ENCODE measurements around the gene IFNA10. TPM values are rescaled to one million over a fixed set of nuclear protein-coding genes. Genes with fewer than 3 reads are reported as not detected.
"Not testable (repeated sequence)": the region's sequence is repeated elsewhere in the genome, so short reads cannot be mapped to it uniquely, and the experiment has no call there.

Gene IFNA10
- total and polyA plus RNA-seq, 4 donors = not detected

DNA sequence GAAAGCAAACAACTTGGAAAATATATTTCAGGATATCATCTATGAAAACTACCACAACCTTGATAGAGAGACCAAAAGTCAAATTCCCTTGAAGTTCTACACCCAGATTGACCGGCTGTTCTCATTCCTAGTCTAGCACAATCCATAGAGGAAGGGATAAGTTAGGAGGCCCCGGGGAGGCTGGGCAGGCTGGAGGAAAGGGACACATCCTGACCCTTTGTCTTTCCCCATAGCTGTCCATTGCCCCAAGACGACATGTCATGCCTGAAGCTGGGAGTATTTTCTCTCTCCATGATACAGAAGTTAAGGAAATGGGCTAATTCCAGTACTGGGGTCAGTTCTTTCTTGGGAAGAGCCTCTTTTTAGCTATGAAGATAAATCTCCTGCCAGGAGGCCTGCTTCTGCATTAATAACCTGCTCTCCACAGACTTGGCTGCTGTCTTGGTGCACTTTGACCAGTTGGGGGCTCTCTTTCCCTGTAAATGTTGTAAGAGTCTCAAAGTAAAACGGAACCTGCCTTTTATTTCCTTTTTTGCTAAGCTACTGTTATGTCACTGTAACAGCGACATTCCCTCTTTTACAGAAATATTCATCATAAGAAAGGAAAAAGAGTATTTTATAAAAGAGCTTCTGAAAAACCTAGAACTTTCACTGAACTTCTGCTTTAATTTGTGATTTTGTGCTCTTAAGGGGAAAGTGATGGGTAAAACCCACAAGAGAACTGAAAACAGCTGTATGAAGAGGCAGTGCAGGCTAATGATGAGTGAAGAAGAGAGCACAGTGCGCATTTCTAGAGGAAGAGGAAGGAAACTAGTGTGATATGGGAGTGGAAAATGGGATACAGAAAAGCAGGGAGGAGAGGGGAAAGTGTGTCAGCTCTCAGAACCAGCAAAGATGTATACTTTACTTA is 11.8 kb downstream of the IFNA10 start:
- H3K9me3 ChIP-seq (ENCODE audit: control insufficient read depth, insufficient read depth, low read length); H3K36me3 ChIP-seq (ENCODE audit: control insufficient read depth, insufficient read depth, low read length); H3K4me1 ChIP-seq (ENCODE audit: control insufficient read depth, insufficient read depth, low read length); H3K4me3 ChIP-seq (ENCODE audit: low read depth, low read length); H3K27me3 ChIP-seq (ENCODE audit: control insufficient read depth, insufficient read depth, low read length); H3K27ac ChIP-seq (ENCODE audit: low read depth, low read length): not testable (repeated sequence)
- 17% methylated on average over 1 of the region's 6 CpGs for WGBS (ENCODE audit: insufficient coverage)
- DNase-seq (ENCODE audit: low read depth in 4 of 6, low spot score in 6 of 6) = peak in 2 of 6 donors; percentile 1 to 56

DNA sequence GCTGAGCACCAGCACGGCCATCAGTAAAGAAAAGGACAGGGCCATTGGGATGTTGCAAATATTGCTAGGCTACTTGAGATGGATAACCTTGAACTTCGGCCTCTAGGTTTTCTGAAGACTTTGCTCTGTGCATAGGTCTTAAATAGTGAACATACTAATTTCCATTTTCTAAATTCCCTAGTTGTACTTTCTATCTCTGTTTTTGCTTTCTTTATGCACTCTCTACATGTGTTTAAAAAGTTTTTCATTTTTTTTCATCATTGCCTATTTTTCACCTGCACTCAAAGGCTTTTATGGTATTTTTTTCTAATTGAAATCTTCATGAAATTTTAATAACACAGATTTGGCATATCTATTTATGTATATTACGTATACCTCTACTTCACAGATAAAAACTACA is 19.5 kb downstream of the IFNA10 start, which contains the start of gene IFNA4:
TSS of gene IFNA4 (minus strand) at position 101 of the 400 bp plus-strand sequence. CDS start at position 45, 56 bp downstream.
- not testable (repeated sequence) for H3K4me1 ChIP-seq (ENCODE audit: control insufficient read depth, insufficient read depth, low read length); H3K36me3 ChIP-seq (ENCODE audit: control insufficient read depth, insufficient read depth, low read length); H3K4me3 ChIP-seq (ENCODE audit: low read depth, low read length); H3K27me3 ChIP-seq (ENCODE audit: control insufficient read depth, insufficient read depth, low read length); H3K9me3 ChIP-seq (ENCODE audit: control insufficient read depth, insufficient read depth, low read length); H3K27ac ChIP-seq (ENCODE audit: low read depth, low read length); DNase-seq (ENCODE audit: low read depth in 4 of 6, low spot score in 6 of 6)
- WGBS (ENCODE audit: insufficient coverage) = no CpG with 5 or more reads among the region's 3 CpGs

DNA sequence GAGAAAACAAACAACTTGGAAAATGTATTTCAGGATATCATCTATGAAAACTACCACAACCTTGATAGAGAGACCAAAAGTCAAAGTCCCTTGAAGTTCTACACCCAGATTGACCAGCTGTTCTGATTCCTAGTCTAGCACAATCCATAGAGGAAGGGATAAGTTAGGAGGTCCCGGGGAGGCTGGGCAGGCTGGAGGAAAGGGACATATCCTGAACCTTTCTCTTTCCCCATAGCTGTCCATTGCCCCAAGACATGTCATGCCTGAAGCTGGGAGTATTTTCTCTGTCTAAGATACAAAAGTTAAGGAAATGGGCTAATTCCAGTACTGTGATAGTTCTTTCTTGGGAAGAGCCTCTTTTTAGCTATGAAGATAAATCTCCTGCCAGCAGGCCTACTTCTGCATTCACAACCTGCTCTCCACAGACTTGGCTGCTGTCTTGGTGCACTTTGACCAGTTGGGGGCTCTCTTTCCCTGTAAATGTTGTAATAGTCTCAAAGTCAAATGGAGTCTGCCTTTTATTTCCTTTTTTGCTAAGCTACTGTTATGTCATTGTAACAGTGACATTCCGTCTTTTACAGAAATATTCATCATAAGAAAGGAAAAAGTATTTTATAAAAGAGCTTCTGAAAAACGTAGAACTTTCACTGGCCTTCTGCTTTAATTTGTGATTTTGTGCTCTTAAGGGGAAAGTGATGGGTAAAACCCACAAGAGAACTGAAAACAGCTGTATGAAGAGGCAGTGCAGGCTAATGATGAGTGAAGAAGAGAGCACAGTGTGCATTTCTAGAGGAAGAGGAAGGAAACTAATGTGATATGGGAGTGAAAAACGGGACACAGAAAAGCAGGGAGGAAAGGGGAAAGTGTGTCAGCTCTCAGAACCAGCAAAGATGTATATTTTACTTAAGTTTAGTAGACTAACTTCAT is 23.9 kb downstream of the IFNA10 start:
- not testable (repeated sequence) for H3K27ac ChIP-seq (ENCODE audit: low read depth, low read length); H3K4me3 ChIP-seq (ENCODE audit: low read depth, low read length); H3K27me3 ChIP-seq (ENCODE audit: control insufficient read depth, insufficient read depth, low read length); H3K36me3 ChIP-seq (ENCODE audit: control insufficient read depth, insufficient read depth, low read length); H3K9me3 ChIP-seq (ENCODE audit: control insufficient read depth, insufficient read depth, low read length); H3K4me1 ChIP-seq (ENCODE audit: control insufficient read depth, insufficient read depth, low read length)
- WGBS (ENCODE audit: insufficient coverage) = no CpG with 5 or more reads among the region's 4 CpGs
- DNase-seq (ENCODE audit: low read depth in 4 of 6, low spot score in 6 of 6) = peak in 2 of 6 donors; percentile 2 to 14

DNA sequence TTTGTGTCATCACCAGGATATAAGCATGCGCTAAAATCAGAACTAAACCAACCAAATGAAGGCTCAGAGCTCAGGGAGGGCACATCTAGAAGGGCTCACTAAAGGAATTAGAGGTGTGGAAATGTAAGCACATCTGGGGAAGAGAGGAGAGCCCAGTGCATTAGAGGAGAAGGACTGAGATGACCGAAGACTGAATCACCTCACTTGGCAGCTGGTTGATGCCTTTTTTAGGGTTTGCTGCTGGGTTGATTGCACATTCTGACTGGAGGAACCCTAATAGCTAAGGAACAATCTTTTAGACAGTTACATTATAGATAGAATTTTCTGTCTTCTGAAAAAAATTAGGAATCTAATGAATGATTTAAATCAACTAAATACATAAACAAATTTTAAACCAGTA is 32.3 kb downstream of the IFNA10 start:
- WGBS (ENCODE audit: insufficient coverage) = no CpG with 5 or more reads among the region's 2 CpGs
- H3K36me3 ChIP-seq (ENCODE audit: control insufficient read depth, insufficient read depth, low read length) = no peaks in the 10 kb centered on the region
- no peaks in the 10 kb centered on the region for H3K27me3 ChIP-seq (ENCODE audit: control insufficient read depth, insufficient read depth, low read length)
- H3K4me1 ChIP-seq (ENCODE audit: control insufficient read depth, insufficient read depth, low read length) = no peaks in the 10 kb centered on the region
- DNase-seq (ENCODE audit: low read depth in 4 of 6, low spot score in 6 of 6) = no peak
- no peak overlapping the region for H3K4me3 ChIP-seq (ENCODE audit: low read depth, low read length)
- H3K27ac ChIP-seq (ENCODE audit: low read depth, low read length) = no peak overlapping the region
- H3K9me3 ChIP-seq (ENCODE audit: control insufficient read depth, insufficient read depth, low read length) = no peaks in the 10 kb centered on the region

DNA sequence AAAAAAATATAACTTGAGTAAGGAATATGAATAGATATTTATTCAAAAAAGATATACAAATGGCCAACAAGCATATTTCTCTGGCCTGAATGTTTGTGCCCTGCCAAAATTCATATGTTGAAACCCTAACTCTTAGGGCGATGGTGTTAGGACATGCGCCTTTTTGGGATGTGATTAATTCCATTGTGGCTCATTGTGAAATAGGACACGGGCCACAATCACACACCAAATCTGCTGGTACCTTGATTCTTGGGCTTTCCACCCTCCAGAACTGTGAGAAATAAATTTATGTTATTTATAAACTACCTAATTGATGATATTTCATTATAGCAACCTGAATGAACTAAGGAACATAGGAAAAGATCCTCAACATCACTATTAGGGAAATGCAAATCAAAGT is 34.8 kb downstream of the IFNA10 start:
- WGBS (ENCODE audit: insufficient coverage) = no CpG with 5 or more reads among the region's 3 CpGs
- Histone ChIP-seq H3K27me3 (ENCODE audit: control insufficient read depth, insufficient read depth, low read length) (no peaks in the 10 kb centered on the region), H3K27ac (ENCODE audit: low read depth, low read length) (no peak overlapping the region), H3K9me3 (ENCODE audit: control insufficient read depth, insufficient read depth, low read length) (no peaks in the 10 kb centered on the region), H3K36me3 (ENCODE audit: control insufficient read depth, insufficient read depth, low read length) (no peaks in the 10 kb centered on the region), H3K4me3 (ENCODE audit: low read depth, low read length) (no peak overlapping the region), H3K4me1 (ENCODE audit: control insufficient read depth, insufficient read depth, low read length) (no peaks in the 10 kb centered on the region)
- DNase-seq (ENCODE audit: low read depth in 4 of 6, low spot score in 6 of 6) = no peak

DNA sequence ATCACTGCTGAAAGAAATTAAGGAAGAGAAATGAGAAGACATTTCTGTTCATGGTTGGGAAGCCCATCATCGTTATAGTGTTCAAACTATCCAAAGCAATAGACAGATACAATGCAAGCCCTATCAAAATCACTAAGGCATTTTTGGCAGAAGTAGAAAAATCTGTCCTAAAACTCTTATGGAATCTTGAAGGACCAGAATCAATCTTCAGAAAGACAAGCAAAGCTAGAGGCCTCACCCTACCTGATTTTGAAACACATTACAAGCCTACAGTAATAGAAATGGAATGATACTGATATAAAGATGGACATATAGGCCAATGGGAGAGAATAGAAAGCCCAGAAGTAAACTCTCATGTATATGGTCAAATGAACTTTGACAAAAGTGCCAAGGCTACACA is 35.6 kb downstream of the IFNA10 start:
- Histone ChIP-seq H3K27me3 (ENCODE audit: control insufficient read depth, insufficient read depth, low read length) (no peaks in the 10 kb centered on the region), H3K27ac (ENCODE audit: low read depth, low read length) (no peak overlapping the region), H3K4me1 (ENCODE audit: control insufficient read depth, insufficient read depth, low read length) (no peaks in the 10 kb centered on the region), H3K9me3 (ENCODE audit: control insufficient read depth, insufficient read depth, low read length) (no peaks in the 10 kb centered on the region), H3K4me3 (ENCODE audit: low read depth, low read length) (no peak overlapping the region), H3K36me3 (ENCODE audit: control insufficient read depth, insufficient read depth, low read length) (no peaks in the 10 kb centered on the region)
- DNase-seq (ENCODE audit: low read depth in 4 of 6, low spot score in 6 of 6) = no peak
- no CpG with 5 or more reads among the region's 1 CpG for WGBS (ENCODE audit: insufficient coverage)

DNA sequence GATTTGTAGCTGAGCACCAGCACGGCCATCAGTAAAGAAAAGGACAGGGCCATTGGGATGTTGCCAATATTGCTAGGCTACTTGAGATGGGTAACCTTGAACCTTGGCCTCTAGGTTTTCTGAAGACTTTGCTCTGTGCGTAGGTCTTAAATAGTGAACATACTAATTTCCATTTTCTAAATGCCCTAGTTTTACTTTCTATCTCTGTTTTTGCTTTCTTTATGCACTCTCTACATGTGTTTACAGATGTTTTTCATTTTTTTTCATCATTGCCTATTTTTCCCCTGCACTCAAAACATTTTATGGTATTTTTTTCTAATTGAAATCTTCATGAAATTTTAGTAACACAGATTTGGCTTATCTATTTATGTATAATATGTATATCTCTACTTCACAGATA is 40.4 kb downstream of the IFNA10 start, which contains the start of gene IFNA21:
TSS of gene IFNA21 (minus strand) at position 101 of the 400 bp plus-strand sequence. CDS start at position 53, 48 bp downstream.
- not testable (repeated sequence) for H3K36me3 ChIP-seq (ENCODE audit: control insufficient read depth, insufficient read depth, low read length); H3K4me1 ChIP-seq (ENCODE audit: control insufficient read depth, insufficient read depth, low read length); H3K4me3 ChIP-seq (ENCODE audit: low read depth, low read length); H3K27ac ChIP-seq (ENCODE audit: low read depth, low read length); DNase-seq (ENCODE audit: low read depth in 4 of 6, low spot score in 6 of 6); H3K27me3 ChIP-seq (ENCODE audit: control insufficient read depth, insufficient read depth, low read length); H3K9me3 ChIP-seq (ENCODE audit: control insufficient read depth, insufficient read depth, low read length)
- WGBS (ENCODE audit: insufficient coverage) = no CpG with 5 or more reads among the region's 2 CpGs

DNA sequence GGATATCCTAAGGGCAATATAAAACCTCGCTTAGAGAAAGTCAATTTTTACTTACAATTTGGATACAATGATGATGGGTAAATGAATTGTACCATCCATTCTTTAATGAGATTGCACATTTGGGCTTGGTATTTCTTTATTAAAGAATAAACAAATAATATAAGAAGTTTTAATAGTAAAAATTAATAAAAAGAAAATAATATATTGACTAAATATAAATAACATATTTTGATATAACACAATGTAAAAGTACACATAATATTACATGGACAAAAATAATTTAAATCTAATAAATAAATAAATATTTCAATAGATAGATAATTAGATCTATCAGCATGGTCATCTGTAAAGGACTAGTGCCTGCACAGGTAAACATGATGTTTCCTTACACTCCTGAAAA is 41.4 kb downstream of the IFNA10 start:
- WGBS (ENCODE audit: insufficient coverage) = no CpG with 5 or more reads among the region's 1 CpG
- H3K9me3 ChIP-seq (ENCODE audit: control insufficient read depth, insufficient read depth, low read length) = no peaks in the 10 kb centered on the region
- no peak overlapping the region for H3K27ac ChIP-seq (ENCODE audit: low read depth, low read length)
- H3K4me1 ChIP-seq (ENCODE audit: control insufficient read depth, insufficient read depth, low read length) = no peaks in the 10 kb centered on the region
- H3K4me3 ChIP-seq (ENCODE audit: low read depth, low read length) = no peak overlapping the region
- no peaks in the 10 kb centered on the region for H3K36me3 ChIP-seq (ENCODE audit: control insufficient read depth, insufficient read depth, low read length)
- no peak for DNase-seq (ENCODE audit: low read depth in 4 of 6, low spot score in 6 of 6)
- no peaks in the 10 kb centered on the region for H3K27me3 ChIP-seq (ENCODE audit: control insufficient read depth, insufficient read depth, low read length)

DNA sequence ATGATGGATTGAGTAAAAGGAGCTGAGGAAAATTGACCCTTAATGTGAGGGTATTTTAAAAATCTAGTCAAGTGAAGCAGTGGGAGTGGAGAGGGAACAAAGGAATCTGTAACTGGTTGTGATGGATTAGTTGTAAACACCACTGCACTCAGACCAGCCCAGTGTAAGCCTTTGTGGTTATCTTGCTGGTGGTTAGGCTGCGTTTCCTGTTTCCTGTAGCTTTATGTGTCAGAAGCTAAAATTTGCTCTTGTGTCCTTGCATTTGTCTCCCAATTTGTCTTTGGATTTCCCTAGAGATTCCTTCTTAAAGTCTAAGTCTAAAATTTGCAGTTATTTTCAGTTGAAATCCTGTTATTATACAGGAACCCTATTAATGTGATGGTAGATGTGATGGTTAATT is 46.8 kb downstream of the IFNA10 start:
- no peaks in the 10 kb centered on the region for H3K4me1 ChIP-seq (ENCODE audit: control insufficient read depth, insufficient read depth, low read length)
- H3K27ac ChIP-seq (ENCODE audit: low read depth, low read length) = no peak overlapping the region
- no peaks in the 10 kb centered on the region for H3K9me3 ChIP-seq (ENCODE audit: control insufficient read depth, insufficient read depth, low read length)
- H3K27me3 ChIP-seq (ENCODE audit: control insufficient read depth, insufficient read depth, low read length) = no peaks in the 10 kb centered on the region
- no peak for DNase-seq (ENCODE audit: low read depth in 4 of 6, low spot score in 6 of 6)
- no peak overlapping the region for H3K4me3 ChIP-seq (ENCODE audit: low read depth, low read length)
- no CpG with 5 or more reads among the region's 1 CpG for WGBS (ENCODE audit: insufficient coverage)
- no peaks in the 10 kb centered on the region for H3K36me3 ChIP-seq (ENCODE audit: control insufficient read depth, insufficient read depth, low read length)
